Measurements from ENCODE around the gene NINJ1. TPM values are rescaled to one million over a fixed set of nuclear protein-coding genes. Genes with fewer than 3 reads are reported as not detected.
A peak's percentile ranks its signal among the peaks of the same experiment; 100 is the strongest.

The NINJ1 gene
- total and polyA plus RNA-seq, 2 of the 8 experiments (the other 6 are each of a cell fraction or from before 2014, with no cell fraction given), result 28.2 to 65.6 TPM

- Histone ChIP-seq H2BK12ac (ENCODE audit: low read depth, low read length) (no peak overlapping the region), H3K27me3 (replicated peaks in 1 of 4; ENCODE audit: control insufficient read depth in 3 of 4, extremely low read depth in 1 of 4, insufficient read depth in 3 of 4, low read length in 3 of 4) (no peaks in the 10 kb centered on the region; a peak in 1 of 7 replicates), H2BK15ac (ENCODE audit: low read length) (no peak overlapping the region), H3K4me2 (ENCODE audit: insufficient read depth in 1 of 2, low read depth in 2 of 2, low read length in 2 of 2) (no peak overlapping the region), H3K9ac (replicated peaks in 1 of 4; ENCODE audit: extremely low read depth in 1 of 4, low read depth in 3 of 4, low read length in 3 of 4) (no peak overlapping the region), H2BK5ac (ENCODE audit: low read depth, low read length) (peak overlapping the region; percentile 40; the same call in 1 of the 2 replicates), H2BK120ac (replicated peaks; ENCODE audit: low read depth, low read length) (no peak overlapping the region), H4K8ac (ENCODE audit: extremely low read depth, insufficient read depth, low read length) (no peak overlapping the region), H3K4me3 (ENCODE audit: extremely low read depth in 1 of 4, insufficient read depth in 2 of 4, low read depth in 3 of 4, low read length in 4 of 4) (no peak overlapping the region), H3K23ac (ENCODE audit: insufficient read length) (no peak overlapping the region), H2AK5ac (ENCODE audit: low read depth, low read length) (no peak overlapping the region), H3K4ac (replicated peaks; ENCODE audit: insufficient read length, low read depth, low read length) (no peak overlapping the region), H4K20me1 (replicated peaks in 1 of 2; ENCODE audit: control insufficient read depth in 1 of 2, insufficient read depth in 2 of 2, low read length in 2 of 2) (peaks cover 0 to 18% of the 10 kb centered on the region in 2 experiments), H2AFZ (ENCODE audit: low read length) (no peak overlapping the region), H3K9me3 (ENCODE audit: insufficient read depth in 2 of 2, low read depth in 1 of 2, low read length in 1 of 2) (no peaks in the 10 kb centered on the region), H4K5ac (ENCODE audit: insufficient read length, low read depth, low read length) (no peak overlapping the region), H3K79me2 (ENCODE audit: control insufficient read depth in 1 of 2, insufficient read depth in 2 of 2, low read length in 2 of 2) (peaks cover 0 to 7% of the 10 kb centered on the region in 2 experiments; a peak in 1 of 4 replicates), H4K91ac (replicated peaks; ENCODE audit: insufficient read length, low read length) (no peak overlapping the region), H3K18ac (ENCODE audit: extremely low read depth, low read length) (no peak overlapping the region), H3K27ac (ENCODE audit: low read depth, low read length) (no peak overlapping the region), H3K14ac (ENCODE audit: insufficient read length) (no peak overlapping the region), H3K4me1 (replicated peaks in 1 of 4; ENCODE audit: control insufficient read depth in 3 of 4, insufficient read depth in 4 of 4, low read length in 3 of 4) (peaks cover 0 to 19% (median 10%) of the 10 kb centered on the region in 4 experiments; a peak in 6 of 7 replicates), H3K23me2 (ENCODE audit: low read depth, low read length) (0 out of 2 replicates have a peak, but pooled peaks cover 1% of the 10 kb centered on the region), H3K79me1 (ENCODE audit: low read depth, low read length) (peaks cover 12% of the 10 kb centered on the region), H3K36me3 (ENCODE audit: control insufficient read depth in 2 of 4, insufficient read depth in 4 of 4, low read length in 3 of 4) (peaks cover 0 to 4% (median 0%) of the 10 kb centered on the region in 4 experiments; a peak in 1 of 8 replicates), H3K56ac (replicated peaks; ENCODE audit: insufficient read length, low read depth, low read length) (no peak overlapping the region), H2BK20ac (ENCODE audit: low read length) (no peak overlapping the region)
- no peak for TF ChIP-seq CHD1 (IDR thresholded peaks at IDR 0.05; ENCODE audit: low read depth, low read length)
- 0 out of 2 replicates have a peak, but pooled peaks have one; percentile 17 for TF ChIP-seq YY1 (IDR thresholded peaks at IDR 0.05; ENCODE audit: low read depth, low read length)
- no peak for TF ChIP-seq TEAD4 (IDR thresholded peaks at IDR 0.05; ENCODE audit: low read depth, low read length)
- FAIRE-seq (no peak), DNase-seq (ENCODE audit: low read depth in 1 of 2, low spot score in 2 of 2) (no peak)
- CTCF ChIA-PET (ENCODE audit: partially characterized antibody), result interaction anchor here (0.7 to 1.7 kb wide), 11 partner anchors 7 to 170 kb away, joined by 3 to 8 read pairs (median 4); no protein-coding TSS in a partner anchor
- POLR2A ChIA-PET (ENCODE audit: partially characterized antibody), result interaction anchor here (1.1 to 1.6 kb wide), 2 partner anchors 8 to 14 kb away, joined by 3 read pairs; no protein-coding TSS in a partner anchor
- 76% methylated on average over 13 of the region's 18 CpGs; no CpG with 5 or more reads in 1 of the 2 experiments for WGBS, 2 experiments (ENCODE audit: extremely low coverage in 1 of 2, insufficient coverage in 1 of 2, insufficient read length in 1 of 2, insufficient replicate concordance in 2 of 2, low coverage in 1 of 2, low lambda C conversion rate in 2 of 2, missing lambda C conversion rate in 1 of 2)
These were observed 7.2 kb downstream of the NINJ1 start for GRCh38 chr9:93126825-93127368.

All from H1 (cell line).